ENCODE data around the gene SHCBP1L. TPM values are rescaled to one million over a fixed set of nuclear protein-coding genes. Genes with fewer than 3 reads are reported as not detected.

Gene SHCBP1L
- total RNA-seq, 1 donor from 2014 or later, result not detected

- intact Hi-C loops (cut with micrococcal nuclease), result no loop called here
- Mint-ChIP-seq H3K27me3 (no peaks in the 10 kb centered on the region), H3K36me3 (ENCODE audit: low read depth) (no peaks in the 10 kb centered on the region), H3K9me3 (peaks cover 4% of the 10 kb centered on the region), H3K4me1 (peaks cover 16% of the 10 kb centered on the region), H3K4me3 (no peak overlapping the region), H3K27ac (no peak overlapping the region)
- ChIA-PET CTCF (no interaction called here), POLR2A (no interaction called here)
- ATAC-seq (ENCODE audit: low read depth), result no peak
- DNase-seq, result no peak
- no peak for TF ChIP-seq CTCF (IDR thresholded peaks at IDR 0.05)
Measured at GRCh38 chr1:182930985-182931384, 22.0 kb downstream of the SHCBP1L start.

GRCh38 chr1:182927693-182928433, 25.1 kb downstream of the SHCBP1L start:
- peak; percentile 92 for ATAC-seq (ENCODE audit: low read depth)
- no peak for DNase-seq
- Mint-ChIP-seq H3K27ac (peak overlapping the region; percentile 78), H3K9me3 (no peaks in the 10 kb centered on the region), H3K27me3 (peaks cover 5% of the 10 kb centered on the region), H3K36me3 (ENCODE audit: low read depth) (no peaks in the 10 kb centered on the region), H3K4me3 (no peak overlapping the region), H3K4me1 (peaks cover 16% of the 10 kb centered on the region)
- intact Hi-C loops (cut with micrococcal nuclease), result no loop called here
- CTCF ChIA-PET, result no interaction called here
- TF ChIP-seq CTCF (IDR thresholded peaks at IDR 0.05), result no peak
- POLR2A ChIA-PET, result interaction anchor here (0.5 to 1.3 kb wide), 2 partner anchors 94 to 359 kb away, joined by 3 read pairs; no protein-coding TSS in a partner anchor

- intact Hi-C loops (cut with micrococcal nuclease), result no loop called here
- H3K4me3 Mint-ChIP-seq, result no peak overlapping the region
- no peak for TF ChIP-seq CTCF (IDR thresholded peaks at IDR 0.05)
- no peaks in the 10 kb centered on the region for H3K36me3 Mint-ChIP-seq (ENCODE audit: low read depth)
- ChIA-PET POLR2A (no interaction called here), CTCF (no interaction called here)
- H3K9me3 Mint-ChIP-seq, result no peaks in the 10 kb centered on the region
- DNase-seq, result no peak
- H3K4me1 Mint-ChIP-seq, result peaks cover 16% of the 10 kb centered on the region
- peaks cover 8% of the 10 kb centered on the region for H3K27me3 Mint-ChIP-seq
- ATAC-seq (ENCODE audit: low read depth), result no peak
- no peak overlapping the region for H3K27ac Mint-ChIP-seq
Measured at GRCh38 chr1:182925661-182926060, 27.3 kb downstream of the SHCBP1L start.

- H3K9me3 Mint-ChIP-seq, result no peaks in the 10 kb centered on the region
- H3K4me3 Mint-ChIP-seq, result no peak overlapping the region
- peaks cover 21% of the 10 kb centered on the region for H3K27me3 Mint-ChIP-seq
- H3K27ac Mint-ChIP-seq, result no peak overlapping the region
- H3K36me3 Mint-ChIP-seq (ENCODE audit: low read depth), result no peaks in the 10 kb centered on the region
- DNase-seq (no peak), ATAC-seq (ENCODE audit: low read depth) (no peak)
- ChIA-PET CTCF (no interaction called here), POLR2A (no interaction called here)
- no peak for TF ChIP-seq CTCF (IDR thresholded peaks at IDR 0.05)
- intact Hi-C loops (cut with micrococcal nuclease), result no loop called here
- H3K4me1 Mint-ChIP-seq, result no peaks in the 10 kb centered on the region
Measured at GRCh38 chr1:182917378-182917777, 35.6 kb downstream of the SHCBP1L start.

- peaks cover 16% of the 10 kb centered on the region for H3K27me3 Mint-ChIP-seq
- ChIA-PET POLR2A (no interaction called here), CTCF (no interaction called here)
- intact Hi-C loops (cut with micrococcal nuclease), result no loop called here
- ATAC-seq (ENCODE audit: low read depth) (no peak), DNase-seq (no peak)
- H3K4me1 Mint-ChIP-seq, result no peaks in the 10 kb centered on the region
- no peak for TF ChIP-seq CTCF (IDR thresholded peaks at IDR 0.05)
- H3K4me3 Mint-ChIP-seq, result no peak overlapping the region
- H3K27ac Mint-ChIP-seq, result no peak overlapping the region
- H3K36me3 Mint-ChIP-seq (ENCODE audit: low read depth), result no peaks in the 10 kb centered on the region
- H3K9me3 Mint-ChIP-seq, result peaks cover 5% of the 10 kb centered on the region
Measured at GRCh38 chr1:182913401-182913800, 39.6 kb downstream of the SHCBP1L start.
